Thoracic aorta (tissue), 2 donors: ENCODE measurements around the gene CDADC1. TPM values are rescaled to one million over a fixed set of nuclear protein-coding genes. Genes with fewer than 3 reads are reported as not detected.

Experiments
- ATAC-seq: fragments of 150-250 bp; one replicate; pipeline ENCODE4 v1.8.0; 2017; ENCODE audit warnings: low read depth; ENCODE audit not compliant: insufficient number of reproducible peaks, low FRiP score
- DNase-seq: peaks from one replicate; pipeline ENCODE4 v3.0.0-alpha.2; 2020; ENCODE audit warnings: low spot score
- H3K27ac ChIP-seq, 2 donors: fragments of 200-600 bp; sonication (generic); 1 replicate in 1 of 2; 2 replicates in 1 of 2; pipeline ENCODE4 v1.5.1; 2016; ENCODE audit warnings: mild to moderate bottlenecking in 2 of 2, moderate library complexity in 2 of 2
- H3K27me3 ChIP-seq: fragments of 200-600 bp; sonication (generic); replicated peaks from 2 replicates; pipeline ENCODE4 v1.6.0; 2016; ENCODE audit warnings: mild to moderate bottlenecking; ENCODE audit not compliant: insufficient read depth
- H3K36me3 ChIP-seq: fragments of 200-600 bp; sonication (generic); one replicate; pipeline ENCODE4 v1.5.1; 2016
- H3K4me1 ChIP-seq, 2 donors: fragments of 200-600 bp; sonication (generic); 1 replicate in 1 of 2; 2 replicates in 1 of 2; pipeline versions ENCODE4 v1.5.1 to v1.6.0; 2016; ENCODE audit warnings: low read depth in 2 of 2, mild to moderate bottlenecking in 1 of 2; ENCODE audit not compliant: control insufficient read depth in 1 of 2
- H3K4me3 ChIP-seq: fragments of 200-600 bp; sonication (generic); 2 replicates; pipeline ENCODE4 v1.5.1; 2016; ENCODE audit warnings: mild to moderate bottlenecking
- H3K9me3 ChIP-seq: fragments of 200-600 bp; sonication (generic); 2 replicates; pipeline ENCODE4 v1.5.1; 2016
- total RNA-seq, 2 donors: library from RNA; depleted of rRNA; stranded (reverse); fragments of >200 nt; gene quantifications; one replicate each; pipeline versions ENCODE4 v1.1.0 to v1.2.3, GENCODE V29; 2016
- TF ChIP-seq, protein P1 (sequence below): fragments of 200-600 bp; sonication (generic); IDR thresholded peaks from one replicate; pipeline ENCODE4 v1.5.1; 2019; ENCODE audit warnings: antibody characterized with exemption

The CDADC1 gene
- total RNA-seq, 2 donors from 2014 or later, result 12.8 to 18.5 TPM

DNA sequence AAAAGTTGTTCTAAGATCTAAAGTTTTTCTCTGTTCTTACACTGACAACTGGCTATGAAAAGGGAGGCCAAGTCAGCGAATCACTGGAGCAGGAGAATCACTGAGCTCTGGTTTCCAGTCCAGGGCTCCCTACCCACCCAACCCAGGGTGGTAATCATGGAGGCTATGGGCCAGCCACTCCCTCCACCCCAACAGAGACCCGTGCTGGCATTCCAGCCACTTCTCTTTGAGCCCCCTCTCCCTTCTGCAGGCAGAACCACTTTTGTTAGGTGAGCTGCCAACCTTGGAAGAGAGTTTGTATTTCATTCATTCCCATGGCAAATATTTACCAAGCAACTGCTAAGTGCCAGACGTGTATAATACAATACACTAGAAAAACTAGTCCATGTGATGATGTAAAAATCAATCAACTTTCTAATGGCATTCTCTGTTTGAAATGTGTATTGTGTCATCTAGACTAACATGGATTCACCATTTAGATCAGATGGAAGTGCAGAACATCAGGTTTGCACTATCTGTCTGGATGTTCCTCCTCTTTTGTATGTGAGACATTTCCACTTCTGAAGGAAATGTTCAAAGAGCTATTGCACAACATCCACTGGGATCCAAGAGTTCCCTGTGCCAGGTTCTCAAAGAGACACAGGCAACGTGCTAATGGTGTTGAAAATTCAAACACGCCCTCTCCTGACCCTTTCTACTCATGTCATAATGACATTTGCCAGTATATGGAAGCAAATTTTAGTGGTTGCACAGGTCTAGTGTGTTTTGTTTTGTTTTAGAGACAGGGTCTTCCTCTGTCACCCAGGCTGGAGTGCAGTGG is 22.3 kb upstream of the CDADC1 start:
- ATAC-seq (no peak), DNase-seq (no peak)

DNA sequence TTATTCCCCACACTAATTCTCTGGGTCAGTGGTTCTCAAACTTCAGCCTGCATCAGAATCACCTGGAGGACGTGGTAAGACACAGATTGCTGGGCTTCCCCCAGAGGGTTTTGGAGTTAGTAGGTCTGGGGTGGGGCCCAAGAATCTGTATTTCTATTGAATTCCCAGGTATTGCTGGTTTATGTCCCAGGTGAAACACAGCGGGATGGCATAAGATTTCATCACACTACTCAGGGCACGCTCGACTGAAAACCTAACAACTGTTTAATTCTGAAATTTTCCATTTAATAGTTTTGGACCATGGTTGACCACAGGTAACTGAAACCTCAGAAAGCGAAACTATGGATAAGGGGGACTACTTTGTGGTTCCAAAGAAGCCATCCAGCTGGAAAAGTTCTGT is 21.1 kb upstream of the CDADC1 start:
- Histone ChIP-seq H3K36me3 (no peaks in the 10 kb centered on the region), H3K27ac (no peak overlapping the region), H3K27me3 (no peaks in the 10 kb centered on the region), H3K4me3 (no peak overlapping the region), H3K4me1 (no peaks in the 10 kb centered on the region), H3K9me3 (no peaks in the 10 kb centered on the region)
- ATAC-seq (no peak), DNase-seq (no peak)
- TF ChIP-seq, protein P1, sequence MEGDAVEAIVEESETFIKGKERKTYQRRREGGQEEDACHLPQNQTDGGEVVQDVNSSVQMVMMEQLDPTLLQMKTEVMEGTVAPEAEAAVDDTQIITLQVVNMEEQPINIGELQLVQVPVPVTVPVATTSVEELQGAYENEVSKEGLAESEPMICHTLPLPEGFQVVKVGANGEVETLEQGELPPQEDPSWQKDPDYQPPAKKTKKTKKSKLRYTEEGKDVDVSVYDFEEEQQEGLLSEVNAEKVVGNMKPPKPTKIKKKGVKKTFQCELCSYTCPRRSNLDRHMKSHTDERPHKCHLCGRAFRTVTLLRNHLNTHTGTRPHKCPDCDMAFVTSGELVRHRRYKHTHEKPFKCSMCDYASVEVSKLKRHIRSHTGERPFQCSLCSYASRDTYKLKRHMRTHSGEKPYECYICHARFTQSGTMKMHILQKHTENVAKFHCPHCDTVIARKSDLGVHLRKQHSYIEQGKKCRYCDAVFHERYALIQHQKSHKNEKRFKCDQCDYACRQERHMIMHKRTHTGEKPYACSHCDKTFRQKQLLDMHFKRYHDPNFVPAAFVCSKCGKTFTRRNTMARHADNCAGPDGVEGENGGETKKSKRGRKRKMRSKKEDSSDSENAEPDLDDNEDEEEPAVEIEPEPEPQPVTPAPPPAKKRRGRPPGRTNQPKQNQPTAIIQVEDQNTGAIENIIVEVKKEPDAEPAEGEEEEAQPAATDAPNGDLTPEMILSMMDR, result no peak

More for the DNA sequence above, 22.3 kb upstream of the CDADC1 start:
- Histone ChIP-seq H3K27me3 (peaks cover 5% of the 10 kb centered on the region), H3K9me3 (no peaks in the 10 kb centered on the region), H3K4me1 (peaks cover 5 to 10% of the 10 kb centered on the region in 2 donors), H3K36me3 (no peaks in the 10 kb centered on the region), H3K4me3 (no peak overlapping the region), H3K27ac (no peak overlapping the region)
- TF ChIP-seq, protein P1, result no peak

DNA sequence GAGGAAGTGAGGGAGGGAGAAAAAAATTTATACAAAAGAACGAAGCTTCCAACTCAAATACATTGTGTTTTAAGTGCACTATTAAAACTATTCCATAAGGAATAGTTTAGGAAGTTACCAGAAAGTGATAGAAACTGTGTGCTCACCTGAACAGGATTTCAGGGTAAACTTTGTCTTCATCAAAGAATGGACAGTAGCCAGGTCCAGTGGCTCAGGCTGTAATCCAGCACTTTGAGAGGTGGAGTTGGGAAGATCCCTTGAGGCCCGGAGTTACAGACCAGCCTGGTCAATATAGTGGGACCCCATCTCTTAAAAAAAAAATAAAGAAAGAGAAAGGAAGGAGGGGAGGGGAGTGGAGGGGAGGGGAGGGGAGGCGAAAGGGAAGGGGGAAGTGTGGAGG is 13.0 kb upstream of the CDADC1 start:
- ATAC-seq (no peak), DNase-seq (no peak)
- H3K27ac ChIP-seq, result no peak overlapping the region
- H3K27me3 ChIP-seq, result no peaks in the 10 kb centered on the region
- no peaks in the 10 kb centered on the region for H3K36me3 ChIP-seq
- no peaks in the 10 kb centered on the region for H3K4me1 ChIP-seq
- no peak overlapping the region for H3K4me3 ChIP-seq
- TF ChIP-seq, protein P1, result no peak
- no peaks in the 10 kb centered on the region for H3K9me3 ChIP-seq

DNA sequence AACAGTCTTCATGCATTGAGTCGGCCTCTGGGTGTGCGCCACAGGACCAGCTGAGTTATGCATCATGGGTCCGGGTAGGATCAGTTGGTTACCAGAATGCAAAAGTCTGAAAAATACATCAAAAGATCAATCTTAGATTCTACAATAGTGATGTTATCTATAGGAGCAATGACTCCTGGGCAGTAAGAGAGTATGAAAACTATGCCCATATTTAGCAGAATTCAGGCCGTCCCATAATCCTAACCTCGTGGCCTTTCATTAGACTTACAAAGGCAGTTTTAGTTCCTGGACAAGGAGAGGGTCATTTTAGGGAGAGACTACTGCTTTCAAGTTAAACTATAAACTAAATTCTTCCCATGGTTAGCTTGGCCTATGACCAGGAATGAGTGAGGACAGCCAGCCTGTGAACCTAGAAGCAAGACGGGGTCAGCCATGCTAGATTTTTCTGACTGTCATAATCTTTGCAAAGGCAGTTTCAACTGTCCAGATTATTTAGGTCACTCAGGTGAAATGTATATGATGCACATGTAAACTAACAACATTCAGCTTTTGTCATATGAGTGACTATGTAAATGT is 11.8 kb upstream of the CDADC1 start:
- Histone ChIP-seq H3K9me3 (no peaks in the 10 kb centered on the region), H3K27me3 (no peaks in the 10 kb centered on the region), H3K4me1 (no peaks in the 10 kb centered on the region), H3K27ac (no peak overlapping the region), H3K4me3 (no peak overlapping the region), H3K36me3 (no peaks in the 10 kb centered on the region)
- DNase-seq (no peak), ATAC-seq (no peak)
- TF ChIP-seq, protein P1, result no peak

DNA sequence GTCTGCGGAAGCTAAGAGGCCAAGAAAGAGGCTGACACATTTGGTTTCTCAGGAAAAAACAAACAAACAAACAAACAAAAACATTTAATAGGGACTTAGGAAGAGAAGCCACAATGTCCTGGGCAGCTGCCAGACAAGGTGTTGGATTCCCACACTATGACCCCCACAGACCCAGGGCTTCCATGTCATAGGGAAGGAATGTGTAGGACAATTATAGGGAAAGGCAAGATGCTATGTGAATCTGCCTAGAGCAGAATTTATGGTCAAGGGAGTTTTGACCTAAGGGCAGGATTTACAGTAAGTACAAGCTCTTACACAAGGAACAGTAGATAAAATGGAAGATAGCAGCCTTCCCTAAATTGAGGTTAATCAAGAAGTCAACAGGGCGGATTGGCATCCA is 9.1 kb upstream of the CDADC1 start:
- ATAC-seq, result no peak
- Histone ChIP-seq H3K27ac (no peak overlapping the region), H3K4me1 (no peaks in the 10 kb centered on the region), H3K27me3 (no peaks in the 10 kb centered on the region), H3K9me3 (no peaks in the 10 kb centered on the region), H3K4me3 (no peak overlapping the region), H3K36me3 (no peaks in the 10 kb centered on the region)
- DNase-seq, result no peak
- TF ChIP-seq, protein P1, result no peak
